Midbrain (tissue), 1 donor: ENCODE measurements around the gene SVIL.
"Not testable (repeated sequence)": the region's sequence is repeated elsewhere in the genome, so short reads cannot be mapped to it uniquely, and the experiment has no call there.

ENCODE experiments used
- DNase-seq: peaks from one replicate; lab custom pipeline; 2025; lab: John Stamatoyannopoulos, UW

SVIL gene

GRCh38 chr10:29487032-29487883, 147.5 kb downstream of the SVIL start:
- DNase-seq, result not testable (repeated sequence)

GRCh38 chr10:29486433-29486832, 148.3 kb downstream of the SVIL start:
- no peak for DNase-seq

- DNase-seq, result not testable (repeated sequence)
These were observed 150.1 kb downstream of the SVIL start for GRCh38 chr10:29484677-29485076.

GRCh38 chr10:29482591-29483431, 152.0 kb downstream of the SVIL start:
- DNase-seq, result no peak

GRCh38 chr10:29481906-29482440, 152.8 kb downstream of the SVIL start:
- no peak for DNase-seq

- DNase-seq, result no peak
These were observed 154.5 kb downstream of the SVIL start for GRCh38 chr10:29479981-29480954.

GRCh38 chr10:29479081-29479925, 155.5 kb downstream of the SVIL start:
- no peak for DNase-seq

- DNase-seq, result no peak
These were observed 161.2 kb downstream of the SVIL start for GRCh38 chr10:29473406-29474100.

GRCh38 chr10:29473087-29473356, 161.7 kb downstream of the SVIL start:
- DNase-seq, result no peak

GRCh38 chr10:29472301-29473086, 162.3 kb downstream of the SVIL start:
- no peak for DNase-seq

- no peak for DNase-seq
These were observed 163.3 kb downstream of the SVIL start for GRCh38 chr10:29471544-29471859.

GRCh38 chr10:29470843-29471543, 163.8 kb downstream of the SVIL start:
- no peak for DNase-seq

GRCh38 chr10:29470355-29470705, 164.4 kb downstream of the SVIL start:
- no peak for DNase-seq

- no peak for DNase-seq
These were observed 165.1 kb downstream of the SVIL start for GRCh38 chr10:29469481-29470354.

GRCh38 chr10:29465384-29465783, 169.4 kb downstream of the SVIL start:
- DNase-seq, result no peak

- DNase-seq, result not testable (repeated sequence)
These were observed 170.1 kb downstream of the SVIL start for GRCh38 chr10:29464671-29465171.

- DNase-seq, result no peak
These were observed 173.7 kb downstream of the SVIL start for GRCh38 chr10:29461042-29461441.

GRCh38 chr10:29458190-29458589, 176.6 kb downstream of the SVIL start:
- not testable (repeated sequence) for DNase-seq
